HG03060 (cell line): ENCODE results near the gene DDX56.
"Not testable (repeated sequence)": the region's sequence is repeated elsewhere in the genome, so short reads cannot be mapped to it uniquely, and the experiment has no call there.

Source experiments
- ATAC-seq: cut with Tn5 transposase; IDR thresholded peaks from one replicate; pipeline ENCODE4 v1.9.1; 2021; ENCODE audit warnings: low read depth, moderate number of reproducible peaks; ENCODE audit not compliant: unreplicated experiment

Gene DDX56

DNA sequence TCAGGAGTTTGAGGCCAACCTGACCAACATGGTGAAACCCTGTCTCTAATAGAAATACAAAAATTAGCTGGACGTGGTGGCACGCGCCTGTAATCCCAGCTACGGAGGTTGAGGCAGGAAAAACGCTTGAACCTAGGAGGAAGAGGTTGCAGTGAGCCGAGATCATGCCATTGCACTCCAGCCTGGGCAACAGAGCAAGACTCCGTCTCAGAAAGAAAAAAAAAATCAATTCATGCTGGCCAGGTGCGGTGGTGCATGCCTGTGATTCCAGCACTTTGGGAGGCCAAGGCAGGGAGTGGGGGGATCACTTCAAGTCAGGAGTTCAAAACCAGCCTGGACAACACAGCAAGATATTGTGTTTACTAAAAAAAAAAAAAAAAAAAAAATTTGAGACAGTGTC, 23.5 kb upstream of the DDX56 start:
- ATAC-seq = not testable (repeated sequence)

DNA sequence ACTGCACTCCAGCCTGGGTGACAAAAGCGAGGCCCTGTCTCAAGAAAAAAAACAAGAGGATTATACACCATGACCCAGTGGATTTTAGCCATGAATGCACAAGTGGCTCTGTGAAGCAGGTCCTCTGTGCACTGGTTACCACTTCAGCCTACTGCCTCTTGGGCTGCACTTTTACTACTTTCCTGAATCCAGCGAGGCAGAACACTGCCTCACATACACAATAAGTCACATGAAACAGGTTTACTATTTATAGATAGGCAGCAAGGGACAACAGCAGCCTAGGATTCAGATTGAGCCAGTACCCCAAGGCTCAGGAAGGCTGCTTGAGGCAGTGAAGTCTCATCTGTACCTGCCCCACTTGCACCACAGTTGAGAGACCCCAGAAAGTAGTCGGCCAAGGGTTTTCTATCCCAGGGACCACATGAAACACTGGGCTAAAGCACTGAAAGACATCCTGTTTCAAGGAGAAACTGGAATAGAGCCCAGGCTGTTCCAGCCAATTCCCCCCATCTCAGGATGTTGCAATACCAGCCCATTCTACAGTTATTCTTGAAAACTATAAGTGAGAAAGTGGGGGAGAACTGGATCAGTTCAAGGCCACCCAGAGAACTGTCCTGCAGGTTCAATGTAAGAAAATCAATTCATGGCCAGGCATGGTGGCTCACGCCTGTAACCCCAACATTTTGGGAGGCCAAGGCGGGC, 22.4 kb upstream of the DDX56 start:
- no peak for ATAC-seq

DNA sequence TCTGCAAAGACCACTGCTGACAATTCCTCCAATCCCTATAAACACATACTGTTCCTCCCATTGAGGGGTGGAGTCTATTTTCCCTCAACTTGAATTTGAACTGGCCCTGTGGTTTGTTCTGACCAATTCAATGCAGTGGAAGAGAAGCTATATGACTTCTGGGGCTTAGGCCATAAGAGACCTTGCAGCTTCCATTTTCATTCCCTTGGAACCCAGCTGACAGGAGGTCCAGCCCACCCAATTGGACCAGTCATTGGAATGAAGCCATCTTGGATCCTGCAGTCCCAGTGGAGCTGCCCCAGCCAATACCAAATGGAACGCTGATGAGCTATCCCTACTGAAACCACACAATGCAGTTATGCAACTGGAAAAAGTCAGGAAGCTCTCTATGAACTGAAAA, 17.2 kb upstream of the DDX56 start:
- no peak for ATAC-seq

DNA sequence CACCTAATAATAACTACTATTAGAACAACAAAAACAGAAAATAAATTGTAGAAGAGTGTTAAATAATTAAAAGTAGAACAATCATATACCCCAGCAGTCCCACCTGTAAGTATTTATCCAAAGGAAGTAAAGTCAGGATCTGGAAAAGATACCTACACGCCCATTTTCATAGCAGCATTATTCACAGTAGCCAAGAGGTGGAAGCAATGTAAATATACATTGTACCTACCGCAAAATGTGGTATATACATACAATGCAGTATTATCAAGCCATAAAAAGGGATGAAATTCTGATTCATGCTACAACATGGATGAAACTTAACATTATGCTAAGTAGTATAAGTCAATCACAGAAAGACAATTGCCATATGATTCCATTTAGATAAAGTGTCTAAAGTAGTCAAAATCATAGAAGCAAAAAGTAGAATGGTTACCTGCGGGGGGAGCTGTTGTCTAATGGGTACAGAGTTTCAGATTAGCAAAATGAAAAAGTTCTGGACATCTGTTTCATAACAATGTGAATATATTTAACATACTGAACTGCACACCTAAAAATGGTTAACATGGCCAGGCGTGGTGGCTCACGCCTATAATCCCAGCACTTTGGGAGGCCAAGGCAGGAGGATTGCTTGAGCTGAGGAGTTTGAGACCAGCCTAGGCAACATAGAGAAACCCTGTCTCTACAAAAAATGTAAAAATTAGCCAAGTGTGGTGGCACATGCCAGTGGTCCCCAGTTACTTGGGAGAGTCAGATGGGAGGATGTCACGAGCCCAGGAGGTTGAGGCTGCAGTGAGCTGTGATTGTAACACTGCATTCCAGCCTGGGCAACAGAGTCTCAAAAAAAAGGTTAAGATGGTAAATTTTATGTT, 14.4 kb upstream of the DDX56 start:
- no peak for ATAC-seq

DNA sequence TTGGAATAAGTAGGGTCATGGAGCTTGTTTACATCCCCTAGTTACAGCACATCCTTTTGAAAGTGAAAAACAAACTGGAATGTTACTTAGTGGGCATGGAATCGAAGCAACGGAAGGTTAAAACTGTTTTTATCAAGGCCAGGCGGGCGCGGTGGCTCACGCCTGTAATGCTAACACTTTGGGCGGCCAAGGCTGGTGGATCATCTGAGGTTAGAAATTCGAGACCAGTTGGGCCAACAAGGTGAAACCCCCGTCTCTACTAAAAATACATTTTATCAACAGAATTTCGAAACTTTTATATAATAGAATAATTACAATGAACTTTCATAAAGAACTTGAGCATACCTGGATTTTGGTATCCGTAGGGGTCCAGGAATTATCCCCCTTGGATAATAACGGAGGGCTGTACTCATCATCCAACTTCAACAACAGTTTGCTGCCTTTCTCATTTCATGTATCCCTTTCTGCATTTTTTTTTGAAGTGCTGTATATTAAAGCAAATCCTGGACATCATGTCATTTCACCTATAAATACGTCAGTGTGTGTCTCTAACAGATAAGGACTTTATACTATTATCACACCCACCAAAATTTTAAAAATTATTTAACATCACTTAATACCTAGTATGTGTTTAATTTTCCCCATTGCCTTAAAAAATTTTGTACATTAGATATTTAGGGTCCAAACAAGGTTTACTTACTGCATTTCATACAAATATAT, 9.6 kb upstream of the DDX56 start:
- ATAC-seq = no peak

DNA sequence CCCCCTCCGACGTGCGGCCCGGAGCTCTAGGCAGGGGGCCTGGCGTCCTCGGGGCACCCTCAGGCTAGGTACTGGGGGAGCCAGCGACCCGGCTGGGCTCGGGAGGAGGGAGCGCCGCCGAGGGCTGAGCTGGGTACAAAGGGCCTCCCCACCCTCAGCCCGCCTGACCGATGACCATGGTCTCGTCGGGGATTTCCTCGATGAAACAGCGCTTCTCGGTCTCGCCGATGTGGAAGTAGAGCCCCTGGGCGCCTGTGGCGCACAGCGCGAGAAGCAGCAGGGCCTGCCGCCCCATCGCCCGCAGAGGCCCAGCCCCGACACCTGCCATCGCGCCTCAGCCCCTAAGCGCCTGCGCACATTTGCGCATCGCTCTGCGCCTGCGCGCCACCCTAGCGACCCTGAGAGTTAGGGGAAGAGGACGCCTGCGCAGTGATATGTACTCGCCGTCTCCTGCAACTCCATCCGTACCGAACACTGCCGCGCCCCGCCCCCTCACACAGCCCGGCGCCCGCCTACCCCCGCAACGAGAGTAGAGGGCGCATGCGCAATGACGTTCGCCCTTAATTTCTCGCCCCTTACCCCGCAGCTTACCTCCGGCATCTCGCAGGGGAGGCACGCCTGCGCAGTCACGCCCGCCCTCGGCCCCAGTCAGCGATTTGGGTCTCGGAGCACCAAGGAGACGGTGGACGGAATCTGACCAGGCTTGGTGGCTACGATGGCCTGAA, 8.3 kb upstream of the DDX56 start, which contains the start of gene TMED4:
Gene TMED4, minus strand, starts transcription at position 353 of the 725 bp plus-strand sequence. Its CDS starts 25 bp downstream, at position 328.
- peak; percentile 83 for ATAC-seq

DNA sequence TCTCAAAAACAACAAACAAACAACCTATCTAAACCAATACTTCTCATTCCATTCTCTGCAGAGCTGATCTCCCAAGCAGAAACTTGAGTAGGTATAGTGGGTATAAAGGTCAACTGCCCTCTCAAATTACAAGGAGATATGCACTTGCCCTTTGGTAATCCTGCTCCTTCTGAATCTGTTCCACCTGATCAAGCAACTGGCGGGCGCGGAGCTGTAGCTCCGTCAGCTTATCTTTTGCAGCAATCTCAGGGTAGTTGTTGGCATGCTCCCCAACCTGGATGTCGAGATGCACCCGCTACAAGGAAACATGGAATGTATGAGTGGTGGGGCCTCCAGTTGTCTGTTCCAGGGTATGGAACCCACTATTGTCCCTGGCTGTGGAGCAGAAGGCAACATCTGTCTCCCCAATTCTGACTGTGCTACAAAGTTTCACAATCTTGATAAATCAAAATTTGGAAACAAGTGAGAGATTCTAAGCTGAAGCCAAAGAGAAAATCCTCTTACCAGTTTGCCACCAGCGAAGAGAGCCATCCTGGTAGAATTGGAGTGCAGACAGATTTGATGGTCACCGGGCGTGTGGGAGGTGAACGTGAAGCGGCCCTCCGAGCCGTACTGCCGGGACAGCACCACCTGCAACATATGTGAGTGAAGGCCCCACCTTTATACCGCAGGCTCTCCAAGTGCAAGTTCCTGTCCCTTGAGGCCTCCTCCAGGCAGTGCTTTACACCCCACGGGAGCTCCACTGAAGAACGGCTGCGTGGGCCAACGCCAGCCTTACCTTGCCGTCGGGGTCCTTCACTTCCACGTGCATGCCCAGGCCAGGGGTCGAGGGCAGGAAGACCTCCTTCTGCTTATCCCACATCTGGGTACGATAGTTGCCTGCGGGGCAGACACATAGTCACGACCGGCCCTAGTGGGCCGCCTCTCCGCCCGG, 7.5 kb upstream of the DDX56 start:
- ATAC-seq = peak; percentile 9

DNA sequence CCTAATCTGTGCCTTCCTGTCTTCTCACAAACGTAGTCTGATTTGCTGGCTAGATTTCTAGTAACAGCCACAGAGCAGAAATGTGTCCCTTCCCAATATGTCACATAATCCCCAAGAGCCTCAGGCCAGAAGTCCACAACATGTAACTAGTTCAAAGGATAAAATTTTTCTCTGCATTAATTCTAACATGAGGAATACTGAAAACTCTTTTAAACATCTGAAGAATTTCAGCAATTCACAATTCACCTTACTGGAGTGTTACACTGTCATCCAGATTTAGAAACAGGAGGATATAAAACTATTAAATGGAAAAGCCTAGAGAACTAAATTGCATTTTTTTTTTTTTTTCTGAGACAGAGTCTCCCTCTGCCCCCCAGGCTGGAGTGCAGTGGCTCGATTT, 2.5 kb upstream of the DDX56 start:
- no peak for ATAC-seq

DNA sequence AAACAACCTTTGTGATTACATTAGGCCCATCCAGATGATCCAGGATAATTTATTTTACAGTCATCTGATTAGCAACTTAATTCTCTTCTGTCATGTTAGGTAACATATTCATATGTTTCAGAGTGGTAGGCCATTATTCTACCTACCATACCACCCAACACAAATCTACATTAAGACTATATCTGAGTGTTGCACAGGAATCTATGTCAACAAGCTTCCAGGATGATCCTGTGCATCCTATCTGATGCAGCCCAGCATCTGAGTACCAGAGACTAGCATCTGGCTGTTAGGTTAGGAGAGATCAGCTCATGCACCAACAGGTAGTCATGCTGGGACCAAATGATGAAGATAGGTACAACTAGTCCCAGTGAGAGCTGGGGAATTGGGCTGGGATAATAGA, 1.3 kb upstream of the DDX56 start:
- ATAC-seq = no peak

DNA sequence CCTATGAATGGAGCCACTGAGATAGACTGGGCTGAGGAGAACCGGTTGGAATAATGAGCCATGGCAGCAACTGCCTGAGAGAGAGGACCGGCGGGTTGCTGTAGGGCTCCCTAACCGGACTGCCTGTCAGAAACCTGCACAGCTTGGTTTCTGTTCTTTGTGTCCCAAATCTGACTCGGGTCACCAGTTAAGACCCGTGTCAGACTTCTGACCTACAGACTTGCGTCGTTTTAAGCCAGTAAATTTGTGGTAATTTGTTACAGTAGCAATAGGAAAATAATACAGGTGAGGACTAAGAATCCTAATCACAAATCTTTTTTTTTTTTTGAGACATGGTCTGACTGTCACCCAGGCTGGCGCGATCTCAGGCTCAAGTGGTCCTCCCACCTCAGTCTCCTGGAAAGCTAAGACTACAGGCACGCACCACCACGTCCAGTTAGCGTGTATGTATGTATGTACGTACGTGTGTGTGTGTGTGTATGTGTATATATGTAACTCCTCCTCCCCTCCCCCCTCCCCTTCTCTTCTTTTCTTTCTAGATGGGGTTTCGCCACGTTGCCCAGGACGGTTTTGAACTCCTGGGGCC, 672 bp upstream of the DDX56 start:
- no peak for ATAC-seq

DNA sequence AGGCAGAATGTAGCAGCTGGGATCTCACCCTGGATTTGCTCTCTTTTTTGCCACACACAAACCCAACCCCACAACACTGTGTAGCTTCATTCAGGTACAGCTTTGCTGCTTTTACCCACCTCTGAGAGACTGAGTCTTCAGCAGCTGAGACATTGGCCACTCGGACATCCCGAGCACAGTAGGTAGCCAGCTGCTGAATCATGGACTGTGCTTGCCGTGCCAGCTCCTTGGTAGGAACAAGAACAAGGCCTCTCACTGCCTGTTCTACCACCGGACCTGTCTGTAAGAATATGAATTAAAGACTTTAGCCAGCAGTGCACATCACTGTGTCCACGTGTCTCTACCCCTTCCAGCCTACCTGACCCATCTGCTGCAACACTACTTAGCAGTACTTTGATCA, 937 bp downstream of the DDX56 start:
- ATAC-seq = no peak

DNA sequence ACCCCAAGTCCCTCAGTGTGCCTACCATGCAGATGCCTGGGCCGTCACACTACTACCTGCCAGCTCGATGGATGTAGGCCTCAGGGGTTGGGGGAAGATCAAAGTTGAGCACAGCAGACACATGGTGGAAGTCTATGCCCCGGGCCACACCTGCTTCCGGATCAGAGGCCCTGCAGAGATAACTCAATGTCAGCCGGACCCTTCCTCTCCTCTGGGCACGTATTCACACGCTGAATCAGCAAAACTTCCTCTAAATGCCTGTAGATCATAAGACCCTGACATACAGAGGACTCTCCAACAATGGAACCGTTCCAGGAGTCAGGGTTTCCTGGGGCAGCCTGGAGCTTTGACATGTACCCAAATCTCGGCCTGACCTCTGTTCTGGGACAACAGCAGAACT, 3.7 kb downstream of the DDX56 start:
- ATAC-seq = no peak

DNA sequence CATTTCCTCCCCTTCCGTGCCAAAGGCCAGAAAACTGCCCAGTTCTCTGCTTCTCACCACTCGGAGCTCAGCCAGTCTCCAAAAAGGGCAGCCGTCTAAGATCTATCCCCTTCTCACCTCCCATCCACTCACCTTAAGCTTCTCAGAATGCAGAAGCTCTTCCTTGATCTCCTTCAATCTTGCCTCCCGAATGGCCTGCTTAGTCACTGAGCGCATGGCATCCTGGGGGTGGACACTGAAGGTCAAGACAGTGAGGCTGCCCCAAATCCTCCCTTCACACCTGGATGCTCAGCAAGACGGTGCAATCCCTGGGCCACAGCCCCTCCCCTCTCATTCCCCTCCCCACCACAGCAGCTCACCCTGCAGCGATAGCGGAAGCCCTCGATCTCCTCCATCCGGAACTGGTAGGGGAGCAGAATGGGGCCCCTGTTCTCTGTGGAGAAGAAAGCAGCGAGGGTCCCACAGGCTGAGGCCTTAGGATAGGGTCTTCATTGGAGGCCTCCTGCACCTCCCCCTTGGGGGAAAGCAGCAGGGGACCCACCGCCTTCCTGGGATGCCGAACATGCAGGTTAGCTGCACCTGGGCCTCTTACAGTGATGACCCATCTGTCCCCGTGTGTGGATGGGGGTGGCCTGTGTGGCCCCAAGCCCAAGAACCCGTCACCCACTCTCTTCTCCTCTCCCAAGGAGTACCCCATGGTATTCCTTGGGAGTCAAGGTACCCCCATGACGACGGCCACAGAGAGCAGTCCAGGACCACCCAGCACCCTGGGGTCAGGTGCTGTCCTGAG, 4.7 kb downstream of the DDX56 start:
- ATAC-seq = no peak

DNA sequence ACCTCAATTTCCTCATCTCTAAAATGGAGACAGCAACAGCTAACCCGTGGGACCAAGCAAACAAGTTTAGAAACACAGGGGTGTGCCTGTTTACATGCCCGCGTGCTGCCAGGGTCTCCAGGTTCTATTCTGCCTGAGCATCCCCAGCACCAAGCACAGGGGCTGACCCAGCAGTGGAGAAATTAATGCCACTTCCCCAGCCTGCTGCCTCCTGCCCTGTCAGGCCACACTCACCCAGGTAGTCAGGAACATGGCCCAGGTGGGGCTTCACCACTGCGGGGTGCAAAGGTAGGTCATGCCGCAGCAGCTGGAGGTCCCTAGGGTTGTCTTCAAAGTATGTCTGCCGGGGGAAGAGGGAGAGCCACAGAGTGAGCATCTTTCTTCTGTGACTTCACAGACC, 5.8 kb downstream of the DDX56 start:
- no peak for ATAC-seq

DNA sequence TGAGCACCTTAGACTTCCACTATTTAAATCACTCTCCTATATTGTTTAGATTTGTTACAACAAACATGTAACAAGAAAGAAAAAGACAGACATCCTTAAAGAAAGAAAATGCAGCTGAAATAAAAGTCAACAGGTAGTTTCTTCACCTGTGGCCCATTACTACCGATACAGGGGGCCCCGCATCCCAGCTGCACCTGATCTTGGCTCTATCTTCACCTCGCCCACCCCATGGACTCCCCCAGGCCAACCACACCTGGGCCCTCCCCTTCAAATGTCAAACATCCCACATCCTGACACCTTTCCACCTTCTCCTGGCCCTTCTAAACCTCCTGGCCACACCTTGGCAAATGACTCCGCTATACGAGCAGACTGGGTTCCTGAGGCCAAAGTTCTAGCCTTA, 7.0 kb downstream of the DDX56 start:
- no peak for ATAC-seq

DNA sequence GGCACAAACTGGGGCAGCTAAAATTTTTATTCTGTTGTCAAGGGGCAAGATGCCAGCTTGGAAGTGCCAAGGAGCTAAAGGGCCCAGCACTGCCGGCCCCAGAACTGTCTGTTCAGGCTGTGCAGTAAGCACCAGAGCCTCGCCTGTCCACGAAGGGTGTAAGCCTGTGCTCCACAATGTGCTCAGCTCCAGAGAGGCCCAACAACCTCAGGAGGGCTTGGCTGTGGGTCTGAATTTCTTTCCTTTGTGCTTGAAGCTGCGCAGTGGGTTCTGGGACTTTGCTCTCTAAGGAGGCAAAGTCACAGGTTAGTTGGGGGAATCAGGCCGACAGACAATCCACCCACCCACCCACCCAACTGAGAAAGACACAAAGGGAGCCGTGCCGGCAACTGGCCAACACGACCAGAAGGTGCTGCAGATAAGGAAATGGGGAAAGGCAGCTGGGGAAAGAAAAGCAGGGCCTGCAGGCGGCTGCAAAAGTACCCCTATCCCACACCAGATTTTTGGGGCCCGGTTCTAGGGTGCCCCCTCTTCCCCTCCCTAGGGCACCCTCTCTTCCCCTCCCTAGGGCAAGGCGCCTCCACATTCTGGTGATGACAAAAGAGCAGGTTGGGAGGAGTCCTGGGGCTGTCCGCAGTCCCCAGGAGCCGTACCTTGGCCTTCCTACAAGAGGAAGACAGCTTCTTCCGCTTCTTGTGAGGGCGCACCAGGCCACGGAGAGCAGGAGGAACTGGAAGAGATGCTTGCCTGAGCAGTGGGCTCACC, 7.7 kb downstream of the DDX56 start:
- ATAC-seq = no peak

DNA sequence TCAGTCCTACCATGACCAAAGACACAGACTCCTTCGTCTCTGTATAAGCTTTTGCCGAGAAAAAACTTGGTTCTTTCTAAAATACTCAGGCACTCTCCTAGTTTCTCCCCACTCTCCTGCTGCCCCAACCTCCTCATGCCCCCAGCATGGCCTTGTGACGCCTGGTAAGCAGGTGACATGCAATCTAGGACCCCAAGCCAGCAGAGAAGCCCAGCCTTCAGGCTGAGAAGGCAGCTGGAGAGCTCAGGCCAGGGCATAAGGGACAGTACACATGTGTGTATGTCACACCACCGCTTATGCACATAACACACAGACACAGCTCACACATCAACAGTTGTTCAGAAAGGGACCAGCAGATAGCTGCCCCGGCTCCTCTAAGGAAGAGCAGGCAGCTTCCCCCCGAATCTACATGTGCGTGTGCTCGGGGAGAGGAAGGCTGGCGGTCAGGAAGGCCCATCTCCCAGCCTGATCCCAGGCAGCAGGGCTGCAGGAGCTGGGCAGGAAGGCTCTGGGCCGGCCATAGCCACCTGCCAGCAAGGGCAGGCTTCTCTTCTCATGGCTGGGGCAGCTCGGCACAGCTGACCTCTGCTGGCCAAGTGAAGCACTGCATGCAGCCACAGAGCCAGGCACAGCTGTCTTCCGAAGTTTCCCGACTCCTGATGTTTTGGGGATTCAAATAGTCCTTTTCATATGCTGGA, 8.5 kb downstream of the DDX56 start:
- ATAC-seq = no peak
